Loucy (cell line): ENCODE data around the gene PPIF.

Experiments
- H2AFZ ChIP-seq: fragments of 200-600 bp; sonication (generic); 2 replicates; pipeline ENCODE4 v1.6.0; 2016; ENCODE audit warnings: antibody characterized with exemption, mild to moderate bottlenecking, low read length, moderate library complexity
- H3F3A ChIP-seq: fragments of 200-600 bp; 2 replicates; pipeline ENCODE4 v1.6.0; 2016; ENCODE audit warnings: antibody characterized with exemption, low read depth, mild to moderate bottlenecking
- H3K27me3 ChIP-seq: fragments of 200-600 bp; sonication (generic); 2 replicates; pipeline ENCODE4 v1.6.1; 2014; ENCODE audit warnings: low read length, mild to moderate bottlenecking; ENCODE audit not compliant: insufficient read depth, poor library complexity, severe bottlenecking
- H3K36me3 ChIP-seq: fragments of 200-600 bp; sonication (generic); 2 replicates; pipeline ENCODE4 v1.6.1; 2016; ENCODE audit warnings: low read length; ENCODE audit not compliant: insufficient read depth
- H3K4me1 ChIP-seq: fragments of 200-600 bp; sonication (generic); 2 replicates; pipeline ENCODE4 v1.5.1; 2014; ENCODE audit warnings: low read length, mild to moderate bottlenecking; ENCODE audit not compliant: insufficient read depth, poor library complexity, severe bottlenecking
- H3K4me2 ChIP-seq: fragments of 200-600 bp; sonication (generic); 2 replicates; pipeline ENCODE4 v1.6.0; 2014; ENCODE audit warnings: antibody characterized with exemption, low read length, low read depth, mild to moderate bottlenecking; ENCODE audit not compliant: poor library complexity, severe bottlenecking
- H3K4me3 ChIP-seq: fragments of 200-600 bp; sonication (generic); 2 replicates; pipeline ENCODE4 v1.5.1; 2014; ENCODE audit warnings: low read length, mild to moderate bottlenecking, mixed read lengths; ENCODE audit not compliant: poor library complexity, severe bottlenecking
- H3K79me2 ChIP-seq: fragments of 200-600 bp; sonication (generic); 2 replicates; pipeline ENCODE4 v1.6.1; 2014; ENCODE audit warnings: low read length; ENCODE audit not compliant: insufficient read depth
- H3K9ac ChIP-seq: fragments of 200-600 bp; sonication (generic); 2 replicates; pipeline ENCODE4 v1.6.0; 2014; ENCODE audit warnings: mild to moderate bottlenecking, low read depth, low read length, moderate library complexity; ENCODE audit not compliant: poor library complexity, severe bottlenecking
- H3K9me2 ChIP-seq: fragments of 200-600 bp; sonication (generic); replicated peaks from 2 replicates; pipeline ENCODE4 v1.6.1; 2016; ENCODE audit warnings: low read depth, low read length, mixed read lengths
- H3K9me3 ChIP-seq: fragments of 200-600 bp; sonication (generic); 2 replicates; pipeline ENCODE4 v1.6.1; 2014; ENCODE audit warnings: mild to moderate bottlenecking, antibody characterized with exemption, low read length, low read depth; ENCODE audit not compliant: insufficient read depth
- H4K20me1 ChIP-seq: fragments of 200-600 bp; sonication (generic); 2 replicates; pipeline ENCODE4 v1.6.0; 2014; ENCODE audit warnings: antibody characterized with exemption, low read length, mild to moderate bottlenecking; ENCODE audit not compliant: insufficient read depth, poor library complexity, severe bottlenecking
- EZH2phosphoT487 ChIP-seq: fragments of 200-600 bp; IDR thresholded peaks from 2 replicates; pipeline ENCODE4 v1.6.1; 2018; ENCODE audit warnings: antibody characterized with exemption, mild to moderate bottlenecking, moderate library complexity, borderline replicate concordance
- TF ChIP-seq, protein P1 (sequence below): fragments of 200-600 bp; sonication (generic); conservative IDR thresholded peaks from 2 replicates; pipeline ENCODE4 v1.5.1; 2014; ENCODE audit warnings: mild to moderate bottlenecking, antibody characterized with exemption, low read length

The PPIF gene

DNA sequence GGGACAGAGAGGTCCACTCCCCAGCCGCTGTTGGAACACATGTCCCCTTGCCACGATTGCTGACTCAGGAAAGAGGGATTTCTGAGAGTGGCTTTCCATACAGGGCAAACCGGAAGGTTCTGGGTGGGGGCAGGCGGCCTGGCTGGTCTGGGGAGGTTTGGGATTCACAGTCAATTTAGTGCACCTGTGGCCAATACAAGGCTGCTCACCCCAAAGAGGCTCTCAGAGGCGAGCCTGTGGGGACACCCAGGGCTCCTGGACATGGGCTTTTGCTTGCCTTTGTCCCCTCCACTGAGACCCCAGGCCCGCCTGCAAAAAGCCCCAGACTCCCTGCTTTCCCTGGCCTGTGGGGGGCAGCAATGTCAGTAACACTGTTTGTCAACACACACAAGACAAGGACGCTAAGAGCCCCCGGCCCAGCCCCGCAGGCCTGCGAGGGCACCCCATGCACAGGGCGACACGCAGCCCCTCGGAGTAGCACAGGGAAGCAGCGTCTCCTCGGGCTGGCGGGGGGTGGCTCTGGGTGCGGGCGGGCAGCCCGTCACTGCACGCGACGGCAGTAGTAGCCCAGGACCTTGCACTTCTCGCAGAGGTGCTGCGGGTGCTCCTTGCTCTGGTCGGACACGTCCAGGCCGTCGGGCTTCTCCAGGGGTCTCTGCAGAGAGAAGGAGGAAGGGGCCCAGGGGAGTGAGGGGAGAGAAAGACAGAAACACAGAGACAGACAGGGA lies 38.7 kb downstream of the PPIF start:
- Histone ChIP-seq H3K4me2 (no peak overlapping the region), H2AFZ (no peak overlapping the region), H4K20me1 (no peaks in the 10 kb centered on the region), H3K4me3 (no peak overlapping the region), H3K4me1 (no peaks in the 10 kb centered on the region), H3K79me2 (no peaks in the 10 kb centered on the region), H3K9me3 (no peaks in the 10 kb centered on the region), H3K9me2 (no peaks in the 10 kb centered on the region), H3K27me3 (no peaks in the 10 kb centered on the region), H3F3A (no peaks in the 10 kb centered on the region), H3K9ac (no peak overlapping the region), H3K36me3 (no peaks in the 10 kb centered on the region)
- TF ChIP-seq, protein P1, sequence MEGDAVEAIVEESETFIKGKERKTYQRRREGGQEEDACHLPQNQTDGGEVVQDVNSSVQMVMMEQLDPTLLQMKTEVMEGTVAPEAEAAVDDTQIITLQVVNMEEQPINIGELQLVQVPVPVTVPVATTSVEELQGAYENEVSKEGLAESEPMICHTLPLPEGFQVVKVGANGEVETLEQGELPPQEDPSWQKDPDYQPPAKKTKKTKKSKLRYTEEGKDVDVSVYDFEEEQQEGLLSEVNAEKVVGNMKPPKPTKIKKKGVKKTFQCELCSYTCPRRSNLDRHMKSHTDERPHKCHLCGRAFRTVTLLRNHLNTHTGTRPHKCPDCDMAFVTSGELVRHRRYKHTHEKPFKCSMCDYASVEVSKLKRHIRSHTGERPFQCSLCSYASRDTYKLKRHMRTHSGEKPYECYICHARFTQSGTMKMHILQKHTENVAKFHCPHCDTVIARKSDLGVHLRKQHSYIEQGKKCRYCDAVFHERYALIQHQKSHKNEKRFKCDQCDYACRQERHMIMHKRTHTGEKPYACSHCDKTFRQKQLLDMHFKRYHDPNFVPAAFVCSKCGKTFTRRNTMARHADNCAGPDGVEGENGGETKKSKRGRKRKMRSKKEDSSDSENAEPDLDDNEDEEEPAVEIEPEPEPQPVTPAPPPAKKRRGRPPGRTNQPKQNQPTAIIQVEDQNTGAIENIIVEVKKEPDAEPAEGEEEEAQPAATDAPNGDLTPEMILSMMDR: 0 out of 2 replicates have a peak, but pooled peaks have one; percentile 12
- TF ChIP-seq EZH2phosphoT487: no peak

- H3K9ac ChIP-seq: no peak overlapping the region
- no peak overlapping the region for H3K4me2 ChIP-seq
- H3K9me2 ChIP-seq: no peaks in the 10 kb centered on the region
- H3K4me3 ChIP-seq: no peak overlapping the region
- H3K27me3 ChIP-seq: no peaks in the 10 kb centered on the region
- no peaks in the 10 kb centered on the region for H4K20me1 ChIP-seq
- H3K36me3 ChIP-seq: no peaks in the 10 kb centered on the region
- TF ChIP-seq, protein P1: no peak
- no peak for TF ChIP-seq EZH2phosphoT487
- no peaks in the 10 kb centered on the region for H3K9me3 ChIP-seq
- H2AFZ ChIP-seq: no peak overlapping the region
- no peaks in the 10 kb centered on the region for H3F3A ChIP-seq
- no peaks in the 10 kb centered on the region for H3K79me2 ChIP-seq
- H3K4me1 ChIP-seq: no peaks in the 10 kb centered on the region
These were observed 39.6 kb downstream of the PPIF start for GRCh38 chr10:79386637-79387465.

- TF ChIP-seq EZH2phosphoT487: no peak
- TF ChIP-seq, protein P1: no peak
These were observed 40.3 kb downstream of the PPIF start for GRCh38 chr10:79387466-79387973.

More at GRCh38 chr10:79387466-79387973, 40.3 kb downstream of the PPIF start:
- no peaks in the 10 kb centered on the region for H3K4me1 ChIP-seq
- H3K36me3 ChIP-seq: no peaks in the 10 kb centered on the region
- H3K4me2 ChIP-seq: no peak overlapping the region
- no peak overlapping the region for H2AFZ ChIP-seq
- no peaks in the 10 kb centered on the region for H3F3A ChIP-seq
- no peaks in the 10 kb centered on the region for H3K9me2 ChIP-seq
- no peaks in the 10 kb centered on the region for H3K9me3 ChIP-seq
- no peak overlapping the region for H3K4me3 ChIP-seq
- H3K79me2 ChIP-seq: no peaks in the 10 kb centered on the region
- H3K9ac ChIP-seq: no peak overlapping the region
- H4K20me1 ChIP-seq: no peaks in the 10 kb centered on the region
- H3K27me3 ChIP-seq: no peaks in the 10 kb centered on the region
